H1 (cell line): ENCODE results near the gene PRDM2. TPM values are rescaled to one million over a fixed set of nuclear protein-coding genes. Genes with fewer than 3 reads are reported as not detected.

Experiments used
- JUN ChIP-seq: IDR thresholded peaks from 2 replicates; pipeline ENCODE4 v1.6.1; 2011; ENCODE audit warnings: low read depth, mild to moderate bottlenecking, improper control_type of control experiment, low read length
- MAFK ChIP-seq: IDR thresholded peaks from 2 replicates; pipeline ENCODE4 v1.6.1; 2012; ENCODE audit warnings: low read depth, mild to moderate bottlenecking, improper control_type of control experiment, low read length
- NANOG ChIP-seq: IDR thresholded peaks from 2 replicates; pipeline ENCODE4 v1.6.1; 2011; ENCODE audit warnings: low read length, low read depth, mild to moderate bottlenecking, inconsistent platforms; ENCODE audit not compliant: insufficient read depth, poor library complexity, severe bottlenecking
- NRF1 ChIP-seq: IDR thresholded peaks from 2 replicates; pipeline ENCODE4 v1.6.1; 2011; ENCODE audit warnings: mild to moderate bottlenecking, low read depth, low read length, improper control_type of control experiment
- TCF12 ChIP-seq: IDR thresholded peaks from 2 replicates; pipeline ENCODE4 v1.6.1; 2011; ENCODE audit warnings: low read depth, mild to moderate bottlenecking, low read length
- YY1 ChIP-seq: IDR thresholded peaks from 2 replicates; pipeline ENCODE4 v1.6.1; 2011; ENCODE audit warnings: low read depth, mild to moderate bottlenecking, low read length
- polyA plus RNA-seq, 7 experiments: library from polyadenylated mRNA; depleted of rRNA in 3 of 7; stranded (reverse) in 5 of 7; unstranded in 2 of 7; fragments of >200 nt in 5 of 7; fragments of 200-250 nt in 2 of 7; gene quantifications; 1 replicate in 5 of 7; 2 replicates in 1 of 7; 4 replicates in 1 of 7; pipeline versions ENCODE4 v1.2.1 to v1.2.3, GENCODE V29; 2011 to 2013; ENCODE audit warnings: missing spikeins in 2 of 7, mixed read lengths in 2 of 7
- total RNA-seq: library from RNA; stranded (reverse); fragmentation: NEBNext Ultra II Directional; extraction: Animal tissue kit (Norgen Biotek cat#: 25700); gene quantifications from 2 replicates; pipeline ENCODE4 v1.2.1, GENCODE V29; 2021

The PRDM2 gene
- total and polyA plus RNA-seq, 2 of the 8 experiments (the other 6 are each of a cell fraction or from before 2014, with no cell fraction given), result 5.8 to 21.2 TPM

DNA sequence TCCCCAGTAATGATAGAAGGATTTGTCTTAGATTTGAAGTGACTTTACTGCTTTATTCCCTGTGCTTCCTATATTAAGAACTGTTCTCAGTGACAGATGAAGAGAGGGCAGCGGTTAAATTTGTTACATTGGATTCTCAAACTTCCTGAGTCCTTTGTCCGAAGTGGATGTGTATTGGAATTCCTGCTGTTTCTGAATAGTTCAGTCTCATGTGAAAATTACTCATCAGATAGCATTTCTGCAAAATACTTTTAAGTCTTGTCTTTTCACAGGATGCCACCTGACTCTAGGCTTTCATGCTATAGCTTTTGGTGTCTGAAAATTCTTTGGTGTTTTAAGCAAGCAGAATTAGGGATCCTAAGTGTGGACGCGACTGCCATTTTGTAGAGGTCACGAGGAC lies 83.6 kb downstream of the PRDM2 start (continued):
- TF ChIP-seq YY1 (no peak), MAFK (no peak), NANOG (no peak), TCF12 (no peak), NRF1 (no peak), JUN (no peak)
